Activated CD4-positive, CD25-positive, alpha-beta regulatory T cell (primary cell): ENCODE results near the gene SERTAD1.
A peak's percentile ranks its signal among the peaks of the same experiment; 100 is the strongest.
"Not testable (repeated sequence)": the region's sequence is repeated elsewhere in the genome, so short reads cannot be mapped to it uniquely, and the experiment has no call there.

Source experiments
- DNase-seq, 4 experiments: peaks; one replicate each; lab custom pipeline; 2025; lab: John Stamatoyannopoulos, UW

The SERTAD1 gene

DNA sequence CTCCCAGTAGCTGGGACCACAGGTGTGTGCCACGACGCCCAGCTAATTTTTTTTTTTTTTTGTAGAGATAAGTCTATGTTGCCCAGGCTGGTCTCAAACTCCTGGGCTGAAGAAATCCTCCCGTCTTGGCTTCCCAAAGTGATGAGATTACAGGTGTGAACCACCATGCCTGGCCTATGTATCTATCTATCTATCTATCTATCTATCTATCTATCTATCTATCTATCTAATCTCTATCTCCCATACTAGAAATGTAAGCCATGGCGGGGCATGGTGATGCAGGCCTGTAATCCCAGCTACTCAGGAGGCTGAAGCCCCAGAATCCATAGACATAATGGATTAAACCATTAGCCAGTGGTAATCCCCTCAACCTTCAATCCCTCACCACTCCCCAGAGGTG lies 24.9 kb upstream of the SERTAD1 start:
- no peak for DNase-seq

DNA sequence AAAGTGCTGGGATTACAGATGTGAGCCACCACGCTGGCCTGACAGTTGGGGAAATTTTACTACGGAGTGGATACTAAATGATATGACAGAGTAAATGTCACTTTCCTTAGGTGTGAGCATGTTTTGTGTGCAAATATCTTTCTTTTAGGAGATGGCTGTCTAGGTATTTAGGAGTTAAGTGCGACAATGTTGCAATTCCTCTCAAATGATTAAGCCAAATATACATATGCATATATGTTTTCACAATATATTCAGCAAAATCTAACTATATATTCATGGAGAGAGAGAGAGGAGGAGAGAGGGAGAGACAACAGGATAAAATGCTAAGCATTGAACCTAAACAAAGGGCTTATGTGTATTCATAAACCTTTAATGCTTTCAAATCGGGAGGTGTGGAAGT lies 23.7 kb upstream of the SERTAD1 start:
- DNase-seq: no peak

DNA sequence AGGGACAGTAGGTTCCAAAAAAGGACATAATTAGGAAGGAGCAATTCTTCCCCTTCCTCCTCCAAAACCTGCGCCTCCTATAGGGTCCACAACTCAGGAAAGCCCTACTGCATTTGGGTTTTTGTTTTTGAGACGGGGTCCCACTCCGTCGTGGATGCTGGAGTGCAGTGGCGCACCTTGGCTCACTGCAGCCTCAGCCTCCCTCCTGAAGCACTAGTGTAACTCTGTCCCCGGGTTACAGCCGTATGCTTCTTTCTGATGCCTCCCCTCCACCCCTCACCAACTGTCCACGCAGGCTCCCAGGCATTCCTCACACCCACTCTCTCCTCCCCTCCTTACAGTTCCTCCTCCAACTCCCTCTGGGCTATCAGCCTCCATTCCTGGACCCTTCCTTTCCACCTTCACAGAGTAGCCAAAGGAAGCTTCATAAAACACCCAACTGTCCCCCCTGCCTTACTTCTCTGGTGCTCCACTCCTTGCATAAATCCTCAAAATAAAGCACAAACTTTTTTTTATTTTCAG lies 20.5 kb upstream of the SERTAD1 start:
- DNase-seq: no peak

DNA sequence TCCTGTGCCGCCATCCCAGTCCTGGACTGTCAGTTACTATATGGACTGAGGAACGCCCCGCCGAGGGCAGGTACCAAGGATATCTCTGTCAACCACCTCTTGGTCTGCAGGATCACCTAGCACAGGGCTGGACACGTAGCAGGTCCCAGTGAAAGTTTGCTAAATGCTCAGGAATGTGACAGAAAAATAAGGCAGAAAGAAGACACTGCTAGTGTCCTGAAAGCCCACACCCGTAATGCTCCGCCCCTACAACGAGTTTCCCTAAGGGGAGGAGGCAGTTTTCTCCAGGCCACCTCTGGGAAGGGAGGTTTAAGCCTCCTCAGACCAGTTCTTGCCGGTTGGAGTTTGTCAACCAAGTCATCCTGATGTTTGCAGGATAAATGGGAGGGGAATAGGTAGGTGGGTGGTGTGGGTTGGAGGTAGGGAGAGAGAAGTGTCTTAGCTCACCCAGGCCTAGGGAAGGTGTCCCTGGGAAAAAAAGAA lies 20.0 kb upstream of the SERTAD1 start:
- no peak for DNase-seq

DNA sequence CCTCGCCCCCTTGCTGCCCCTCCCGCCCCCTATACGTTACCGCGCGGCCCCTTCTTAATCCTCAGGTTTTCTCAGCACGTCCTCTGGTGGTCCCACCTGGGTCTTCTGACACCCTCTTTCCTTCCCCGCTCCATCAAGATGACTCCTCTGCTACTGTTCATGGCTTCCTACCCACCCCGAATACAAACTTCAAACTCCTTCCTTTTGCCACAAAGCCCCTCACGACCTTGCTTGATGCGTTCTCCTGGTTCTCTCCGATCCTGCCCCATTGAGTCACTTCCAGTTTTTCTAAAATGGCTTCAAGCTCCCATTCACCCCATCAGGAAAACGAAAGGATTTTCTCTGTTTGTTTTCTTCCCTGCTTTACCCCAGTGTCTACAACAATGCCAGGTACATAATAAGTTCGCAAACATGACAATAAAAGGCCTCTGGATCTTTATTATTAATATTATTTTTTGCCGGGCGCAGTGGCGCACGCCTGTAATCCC lies 19.1 kb upstream of the SERTAD1 start:
- no peak for DNase-seq

DNA sequence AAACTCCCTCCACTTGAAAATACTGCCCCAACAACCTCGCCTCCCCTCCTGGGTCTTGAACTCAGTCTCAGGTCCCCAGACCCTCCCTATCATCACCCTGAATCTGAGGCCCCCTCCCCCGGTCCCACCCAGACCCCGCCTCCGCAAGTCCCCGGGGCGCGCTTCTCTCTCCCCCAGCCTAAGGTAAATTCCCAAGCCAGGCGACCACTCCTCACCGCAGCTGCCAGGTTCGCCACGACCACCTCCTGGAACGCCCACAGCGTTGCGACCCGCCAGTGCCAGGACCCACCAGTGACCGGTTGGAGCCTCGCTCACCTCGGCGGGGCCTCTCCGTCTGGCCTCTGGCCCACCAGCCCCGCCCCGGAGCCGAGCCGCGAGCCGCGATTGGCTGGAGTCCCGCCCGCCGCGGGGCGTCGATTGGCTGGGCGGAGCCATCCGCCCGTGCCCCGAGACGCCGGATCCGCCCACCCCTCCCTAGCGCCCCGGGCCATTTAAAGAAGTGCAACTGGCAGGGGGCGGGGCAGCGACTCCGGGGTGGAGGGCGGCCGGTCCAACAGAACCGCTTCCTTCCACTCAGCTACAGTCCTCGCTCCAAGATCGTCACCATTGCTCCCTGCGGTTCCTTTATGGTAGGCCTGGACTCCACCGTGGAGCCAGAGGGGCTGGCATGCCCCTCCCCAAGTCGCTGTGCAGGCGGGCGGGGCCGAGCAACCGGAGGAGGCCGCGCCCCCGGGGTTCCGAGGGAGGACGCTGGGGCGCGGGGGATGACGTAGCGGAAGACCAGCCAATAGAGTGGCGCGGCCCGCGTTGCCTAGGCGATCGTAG lies 18.4 kb upstream of the SERTAD1 start, which contains the start of gene SERTAD3:
Gene SERTAD3 (minus strand): TSS at position 336 of the 825 bp plus-strand sequence. CDS start 2,255 bp downstream, outside the sequence.
- peak; percentile 91 to 97 (median 96) for DNase-seq

DNA sequence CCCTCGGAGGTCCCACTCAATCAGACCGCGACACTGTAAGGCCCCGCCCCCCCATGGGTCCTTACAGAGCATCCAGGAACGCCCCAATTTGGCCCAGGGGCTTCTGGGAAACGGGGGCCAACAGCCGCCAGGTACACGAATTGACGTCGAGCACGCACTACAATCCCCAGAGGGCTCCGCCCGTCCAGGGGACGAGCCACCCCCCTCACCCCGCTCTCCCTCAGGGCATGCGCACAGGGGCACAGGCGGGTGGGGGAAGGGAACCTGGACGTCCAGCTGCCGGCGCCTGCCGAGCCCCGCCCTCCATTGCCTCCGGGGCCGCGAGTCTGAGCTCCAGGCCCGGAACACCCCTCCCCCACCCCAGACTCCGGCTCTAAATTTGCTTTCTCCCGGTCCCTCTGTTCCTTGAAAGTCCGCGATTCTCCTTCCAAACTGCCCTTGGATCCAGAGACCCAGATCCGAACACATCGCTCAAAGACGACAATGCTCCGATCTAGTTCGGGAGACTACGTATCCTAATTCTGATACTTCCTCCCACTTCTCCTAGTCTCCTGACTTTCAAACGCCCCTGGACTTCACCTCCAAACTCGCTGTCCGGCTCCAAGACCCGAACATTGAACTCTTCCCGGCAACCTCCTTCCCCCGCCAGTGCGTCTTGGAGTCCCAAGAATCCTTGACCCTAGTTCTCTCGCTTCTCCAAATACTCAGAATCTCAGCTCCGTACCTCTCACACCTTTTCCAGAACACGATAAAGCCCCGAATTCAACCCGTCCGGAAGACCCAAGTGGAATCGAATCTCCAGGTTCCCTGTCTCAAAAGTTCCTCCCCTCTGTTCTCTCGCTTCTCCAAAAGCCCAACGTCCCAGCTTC lies 17.6 kb upstream of the SERTAD1 start:
- peak; percentile 97 to 99 (median 98) for DNase-seq

DNA sequence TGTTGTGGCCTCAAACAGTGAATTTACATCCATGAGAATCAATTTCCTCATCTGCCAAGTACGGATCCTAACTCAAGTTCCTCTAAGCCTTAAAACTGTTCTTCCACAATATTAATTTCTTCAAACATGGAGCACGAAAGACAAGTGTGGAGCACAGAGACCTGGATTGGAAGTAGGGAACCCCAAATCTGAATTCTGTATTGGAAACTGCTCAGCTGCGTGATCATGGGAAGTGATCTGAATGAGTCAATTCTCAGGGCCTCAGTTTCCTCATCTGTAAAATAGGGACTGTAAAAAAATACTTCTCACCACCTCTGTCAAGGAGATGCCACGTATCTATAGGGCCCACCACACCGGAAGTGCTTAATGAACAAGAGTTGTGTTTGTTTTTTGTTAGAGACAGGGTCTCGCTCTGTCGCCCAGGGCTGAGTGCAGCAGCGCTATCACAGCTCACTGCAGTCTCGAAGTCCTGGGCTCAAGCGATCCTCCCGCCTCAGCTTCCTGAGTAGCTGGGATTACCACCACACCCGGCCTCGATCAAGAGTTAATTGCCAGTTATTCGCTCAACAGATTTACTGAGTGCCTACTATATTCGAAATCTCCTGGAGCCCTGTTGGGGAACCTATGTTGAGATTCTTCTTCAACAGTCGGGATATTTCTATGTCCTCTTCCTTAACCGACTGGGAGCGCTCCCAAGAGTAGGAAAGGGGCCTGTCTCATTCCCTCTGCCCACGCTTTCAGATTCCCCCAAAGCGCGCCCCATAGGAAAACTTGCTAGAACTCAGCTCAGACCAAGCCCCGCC lies 16.7 kb upstream of the SERTAD1 start:
- no peak for DNase-seq

DNA sequence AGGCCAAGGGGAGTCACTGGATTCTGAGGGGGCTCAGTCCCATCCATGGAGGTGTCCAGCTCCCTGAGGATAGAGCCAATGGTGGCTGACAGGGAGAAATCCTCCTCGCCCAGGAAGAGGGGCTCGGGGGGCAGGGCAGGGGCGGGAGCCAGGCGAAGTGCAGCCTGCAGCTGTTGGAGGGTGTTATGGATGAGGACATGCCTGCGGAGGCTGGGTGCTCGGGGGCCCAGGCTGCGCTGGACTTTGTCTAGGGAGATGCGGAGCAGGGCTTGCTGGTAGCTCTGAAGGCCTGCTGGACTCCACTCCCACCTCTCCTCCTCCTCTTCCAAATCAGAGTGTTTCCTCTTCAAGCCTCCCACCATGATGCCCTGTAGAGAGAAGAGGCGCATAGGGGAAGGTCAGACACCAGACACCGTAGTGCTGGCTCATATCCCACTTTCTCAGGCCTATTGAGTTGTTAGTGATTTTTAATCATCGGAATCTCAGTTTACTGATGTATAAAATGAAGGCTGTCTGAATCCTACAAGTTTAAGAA lies 16.0 kb upstream of the SERTAD1 start:
- no peak for DNase-seq

DNA sequence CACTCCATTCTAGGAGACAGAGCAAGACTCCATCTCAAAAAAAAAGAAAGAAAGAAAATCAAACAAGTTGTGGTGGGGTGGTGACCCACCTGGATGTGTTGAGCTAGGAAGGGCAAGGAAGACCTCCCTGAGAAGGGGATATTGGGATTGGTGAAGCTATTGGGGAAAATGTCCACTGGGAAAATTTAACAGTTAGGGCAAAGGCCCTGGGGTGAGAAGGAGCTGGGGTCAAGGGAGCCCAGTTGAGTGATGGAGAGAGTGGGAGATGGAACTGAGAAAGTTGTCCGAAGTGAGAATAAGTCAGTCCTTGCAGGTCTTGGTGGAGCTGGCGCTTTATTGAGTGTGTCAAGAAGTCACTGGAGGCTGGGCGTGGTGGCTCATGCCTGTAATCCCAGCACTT lies 12.5 kb upstream of the SERTAD1 start:
- no peak for DNase-seq

DNA sequence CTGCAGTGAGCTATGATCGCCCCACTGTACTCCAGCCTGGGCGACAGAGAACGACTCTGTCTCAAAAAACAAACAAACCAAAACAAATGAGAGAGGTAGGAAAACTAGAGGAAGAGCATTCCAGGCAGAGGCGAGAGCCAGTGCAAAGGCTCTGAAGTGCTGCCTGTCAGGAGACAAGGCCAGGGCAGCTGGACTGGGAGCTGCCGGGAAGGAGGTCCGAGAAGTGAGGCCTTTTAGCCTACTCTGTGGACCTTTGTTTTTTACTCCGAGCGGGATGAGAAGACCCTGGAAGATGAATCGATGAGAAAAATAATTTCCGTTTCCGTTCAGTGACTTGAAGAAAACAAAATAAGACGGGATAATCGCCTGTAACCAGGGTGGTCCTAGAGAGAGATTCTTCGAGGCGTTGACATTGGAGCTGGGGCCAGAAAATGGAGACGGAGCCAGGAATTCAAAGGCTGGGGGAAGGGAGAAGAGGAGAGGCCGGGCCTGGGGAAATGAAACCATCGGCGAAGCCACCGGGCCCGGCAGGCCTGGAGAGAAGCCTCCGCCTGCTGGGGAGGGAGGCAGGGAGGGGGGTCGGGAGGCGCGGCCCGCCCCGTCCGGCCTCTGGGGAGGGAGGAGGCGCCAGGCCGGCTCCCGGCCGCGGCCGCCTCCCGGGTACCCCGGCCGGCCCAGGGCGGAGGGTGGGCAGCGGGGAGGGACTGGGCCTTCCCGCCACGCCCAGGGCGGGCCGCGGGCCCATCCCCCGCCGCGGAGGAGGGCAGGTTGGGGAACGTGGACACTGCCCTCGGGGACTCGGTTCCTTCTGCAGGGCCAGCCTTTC lies 7.8 kb upstream of the SERTAD1 start:
- DNase-seq: peak in 3 of 4 experiments; percentile 19 to 40 (median 33)

DNA sequence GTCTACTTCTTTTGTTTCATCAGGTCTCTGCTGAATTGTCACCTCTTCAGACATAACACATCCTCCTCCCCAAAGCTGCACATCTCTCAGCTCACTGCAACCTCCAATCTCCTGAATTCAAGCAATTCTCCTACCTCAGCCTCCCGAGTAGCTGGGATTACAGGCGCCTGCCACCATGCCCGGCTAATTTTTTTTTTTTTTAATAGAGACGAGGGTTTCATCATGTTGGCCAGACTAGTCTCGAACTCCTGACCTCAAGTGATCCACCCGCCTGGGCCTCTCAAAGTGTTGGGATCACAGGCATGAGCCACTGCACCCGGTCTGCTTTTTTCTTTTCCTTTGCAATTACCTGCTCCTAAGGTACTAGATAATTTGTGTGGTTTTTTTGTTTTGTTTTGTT lies 7.0 kb upstream of the SERTAD1 start:
- not testable (repeated sequence) for DNase-seq

DNA sequence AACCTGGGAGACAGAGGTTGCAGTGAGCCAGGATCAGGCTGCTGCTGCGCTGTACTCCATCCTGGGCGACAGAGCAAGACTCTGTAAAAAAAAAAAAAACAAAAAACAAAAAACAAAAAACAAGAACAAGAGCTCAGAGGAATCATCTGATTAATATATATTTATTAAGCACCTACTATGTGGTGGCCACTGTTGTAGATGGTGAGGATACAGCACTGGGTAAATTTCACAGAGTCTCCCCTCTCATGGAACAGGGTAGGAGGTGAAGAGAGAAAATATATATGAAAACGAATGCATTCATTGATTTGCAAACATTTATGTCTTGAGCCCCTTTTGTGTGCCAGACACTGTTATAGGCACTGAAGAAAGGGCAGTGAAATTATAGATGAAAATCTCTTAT lies 5.9 kb upstream of the SERTAD1 start:
- DNase-seq: no peak

DNA sequence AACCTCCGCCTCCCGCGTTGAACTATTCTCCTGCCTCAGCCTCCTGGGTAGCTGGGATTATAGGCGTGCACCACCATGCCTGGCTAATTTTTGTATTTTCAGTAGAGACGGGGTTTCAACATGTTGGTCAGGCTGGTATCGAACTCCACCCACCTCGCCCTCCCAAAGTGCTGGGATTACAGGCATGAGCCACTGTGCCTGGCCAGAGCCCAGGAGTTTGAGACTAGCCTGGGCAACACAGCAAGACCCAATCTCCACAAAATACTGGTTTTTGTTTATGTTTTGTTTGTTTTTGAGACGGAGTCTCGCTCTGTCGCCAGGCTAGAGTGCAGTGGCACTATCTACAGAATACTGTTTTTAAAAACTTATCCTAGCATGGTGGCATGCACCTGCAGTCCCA lies 4.5 kb upstream of the SERTAD1 start:
- DNase-seq: not testable (repeated sequence)

DNA sequence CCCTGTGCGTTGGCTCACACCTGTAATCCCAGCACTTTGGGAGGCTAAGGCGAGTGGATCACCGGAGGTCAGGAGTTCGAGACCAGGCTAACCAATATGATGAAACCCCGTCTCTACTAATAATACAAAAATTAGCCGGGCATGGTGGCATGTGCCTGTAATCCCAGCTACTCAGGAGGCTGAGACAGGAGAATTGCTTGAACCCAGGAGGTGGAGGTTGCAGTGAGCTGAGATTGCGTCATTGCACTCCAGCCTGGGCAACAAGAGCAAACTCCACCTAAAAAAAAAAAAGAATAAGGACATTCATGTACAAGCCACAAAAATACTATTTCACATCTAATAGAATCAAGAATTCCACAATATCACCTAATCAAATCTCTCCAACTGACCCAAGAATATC lies 2.4 kb upstream of the SERTAD1 start:
- DNase-seq: not testable (repeated sequence)

DNA sequence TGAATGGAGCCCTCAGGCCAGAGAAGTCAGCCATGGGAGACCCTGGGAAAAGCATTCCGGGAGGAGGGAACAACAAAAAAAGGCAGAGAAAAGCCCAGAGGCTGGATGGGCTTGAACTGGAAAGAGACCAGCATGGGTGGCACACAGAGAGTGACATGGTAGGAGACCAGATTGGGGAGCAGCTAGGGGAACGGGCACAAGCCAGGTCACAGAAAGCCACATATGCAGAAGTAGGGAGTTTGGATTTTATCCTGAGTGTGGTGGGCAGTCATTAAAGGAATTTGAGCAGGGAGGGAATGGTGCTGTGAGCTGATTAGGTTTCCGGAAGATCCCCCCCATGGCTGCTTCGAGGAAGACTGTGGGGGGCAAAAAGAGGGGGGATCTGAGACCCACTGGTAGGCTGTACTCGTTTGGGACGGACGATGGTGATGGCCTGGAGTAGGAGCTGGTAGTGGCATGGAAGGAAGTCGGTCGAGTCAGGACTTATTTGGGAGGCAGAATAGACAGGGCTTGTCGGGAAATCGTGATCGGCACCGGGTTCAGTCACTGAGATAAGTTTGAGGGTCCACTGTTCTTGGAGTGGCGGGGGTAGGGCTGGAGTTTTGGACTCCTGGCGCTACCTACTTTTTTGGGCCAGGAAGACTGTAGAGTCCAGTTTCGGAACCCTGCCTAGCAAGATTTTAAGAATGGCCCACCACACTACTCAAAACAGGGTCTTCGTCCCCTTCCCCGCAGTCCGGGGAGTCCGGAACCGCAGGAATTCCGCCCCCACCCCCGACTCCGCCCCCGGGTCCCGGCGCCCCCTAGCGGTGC lies 949 bp downstream of the SERTAD1 start:
- no peak for DNase-seq

DNA sequence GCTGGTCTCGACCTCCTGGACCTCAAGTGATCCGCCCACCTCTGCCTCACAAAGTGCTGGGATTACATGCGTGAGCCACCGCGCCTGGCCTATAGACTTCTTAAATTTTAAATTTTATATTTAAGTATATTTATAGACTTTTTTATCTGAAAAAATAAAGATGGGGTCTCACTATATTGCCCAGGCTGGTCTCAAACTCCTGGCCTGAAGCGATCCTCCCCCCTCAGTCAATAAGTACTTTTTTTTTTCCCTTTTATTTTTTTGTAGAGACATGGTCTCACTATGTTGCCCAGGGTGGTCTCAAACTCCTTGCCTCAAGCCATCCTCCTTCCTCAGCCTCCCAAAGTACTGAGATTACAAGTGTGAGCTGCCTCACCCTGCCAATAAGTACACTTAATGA lies 1.9 kb downstream of the SERTAD1 start:
- no peak for DNase-seq

DNA sequence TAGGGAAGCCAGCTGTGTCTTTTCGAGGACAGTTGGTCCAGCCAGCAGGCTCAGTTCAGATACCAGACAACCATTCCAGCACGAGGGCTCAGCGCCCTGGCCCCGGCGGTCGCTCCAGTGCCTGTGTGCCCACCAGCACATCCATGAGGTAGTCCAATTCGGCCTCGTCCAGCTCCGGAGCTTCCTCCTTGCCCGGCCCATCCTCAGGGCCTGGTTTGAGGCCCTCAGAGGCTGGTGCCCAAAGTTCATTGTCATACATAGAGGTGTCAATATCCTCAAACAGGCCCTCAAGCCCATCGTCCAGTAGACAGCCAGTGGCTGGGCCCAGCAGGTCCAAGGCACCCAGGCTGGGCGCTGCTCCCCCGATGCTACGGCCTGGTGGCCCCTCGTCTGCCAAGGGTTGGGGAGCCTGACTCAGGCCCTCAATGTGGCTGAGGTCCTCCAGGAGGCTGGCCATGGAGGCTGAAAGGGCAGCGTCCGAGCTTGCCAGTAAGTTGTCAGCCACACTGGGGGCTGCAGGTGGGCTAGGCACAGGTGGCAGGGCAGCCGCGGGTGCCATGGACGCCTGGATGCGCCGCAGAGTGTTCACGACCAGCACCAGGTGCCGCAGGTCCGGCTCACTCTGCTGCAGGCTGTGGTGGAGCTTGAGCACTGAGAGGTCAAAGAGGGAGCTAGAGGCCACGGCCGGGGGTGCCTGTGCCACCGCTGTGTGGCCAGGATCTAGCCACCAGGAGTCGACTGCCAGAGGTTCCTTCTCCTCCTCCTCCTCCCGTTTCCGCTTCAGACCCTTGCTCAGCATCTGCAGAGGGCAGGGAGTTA lies 2.8 kb downstream of the SERTAD1 start:
- DNase-seq: no peak
